ENCODE measurements around the gene RGS3.
"Not testable (repeated sequence)": the region's sequence is repeated elsewhere in the genome, so short reads cannot be mapped to it uniquely, and the experiment has no call there.

Gene RGS3

GRCh38 chr9:113463418-113464285, at the start of gene RGS3:
Gene RGS3 (plus strand): TSS chr9:113463727. CDS start chr9:113463803, 76 bp downstream.
- no peak for DNase-seq (ENCODE audit: low read depth, low spot score)

GRCh38 chr9:113416149-113416721, 47.3 kb upstream of the RGS3 start:
- no peak for DNase-seq (ENCODE audit: low read depth, low spot score)

- no peak for DNase-seq (ENCODE audit: low read depth, low spot score)
Measured at GRCh38 chr9:113417370-113417769, 46.2 kb upstream of the RGS3 start.

- no peak for DNase-seq (ENCODE audit: low read depth, low spot score)
Measured at GRCh38 chr9:113421726-113422125, 41.8 kb upstream of the RGS3 start.

DNA sequence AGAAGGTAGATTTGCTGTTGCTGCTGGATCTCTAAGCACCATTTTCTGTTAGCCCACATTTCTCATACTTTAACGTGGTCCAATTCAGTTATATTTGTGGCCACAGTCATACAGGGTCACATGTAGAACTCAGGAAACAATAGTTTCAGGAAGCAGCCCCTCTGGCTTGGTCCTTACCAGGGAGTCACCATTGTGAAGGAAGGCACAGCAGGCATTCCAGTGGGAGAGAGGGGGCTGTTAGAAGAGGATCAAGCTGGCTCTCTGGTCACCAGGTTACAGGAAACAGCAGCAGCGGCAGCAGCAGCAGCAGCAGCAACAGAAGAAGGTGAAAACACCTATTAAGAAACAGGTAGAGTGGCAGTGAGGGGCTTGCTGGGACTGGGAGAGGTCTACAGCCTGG, 38.5 kb upstream of the RGS3 start:
- no peak for DNase-seq (ENCODE audit: low read depth, low spot score)

GRCh38 chr9:113426701-113427100, 36.8 kb upstream of the RGS3 start:
- DNase-seq (ENCODE audit: low read depth, low spot score), result no peak

DNA sequence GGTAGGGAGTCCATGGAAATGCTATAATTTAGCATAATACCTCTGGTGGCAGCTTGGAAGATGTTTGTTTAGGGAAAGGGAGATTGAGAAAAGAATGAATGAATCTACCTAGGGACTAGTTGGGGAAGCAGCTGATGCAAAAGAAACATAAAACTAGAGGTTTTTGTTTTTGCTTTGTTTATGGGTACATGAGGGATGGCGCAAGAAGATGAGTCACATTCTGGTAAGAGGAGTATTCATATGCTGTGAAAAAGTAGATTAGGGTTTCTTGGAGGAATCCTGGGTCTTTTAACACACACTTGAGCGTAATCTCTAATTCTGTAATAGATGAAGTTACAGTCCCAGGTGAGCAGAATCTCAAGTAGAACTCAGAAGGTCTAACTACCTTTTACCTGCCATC, 35.9 kb upstream of the RGS3 start:
- DNase-seq (ENCODE audit: low read depth, low spot score), result no peak

GRCh38 chr9:113428062-113428615, 35.4 kb upstream of the RGS3 start:
- no peak for DNase-seq (ENCODE audit: low read depth, low spot score)

DNA sequence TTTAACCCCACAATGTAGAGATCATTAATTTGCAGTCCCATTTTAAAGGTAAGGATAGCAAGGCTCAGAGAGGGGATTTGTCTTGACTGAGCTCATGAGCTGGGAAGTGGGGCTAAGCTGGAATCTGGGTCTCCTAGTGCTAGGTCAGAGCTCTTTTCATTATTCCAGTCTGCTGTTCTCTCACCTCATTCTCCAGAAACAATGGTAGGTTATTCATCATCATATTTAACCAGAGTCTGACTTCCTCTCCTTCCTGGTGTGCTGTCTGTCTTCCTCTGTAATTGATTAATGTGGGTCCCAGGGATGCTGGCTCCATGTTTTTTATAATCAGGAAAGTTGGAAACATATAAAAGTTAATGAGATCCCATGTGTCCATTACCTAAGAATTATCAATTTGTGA, 32.3 kb upstream of the RGS3 start:
- DNase-seq (ENCODE audit: low read depth, low spot score), result no peak

- DNase-seq (ENCODE audit: low read depth, low spot score), result no peak
Measured at GRCh38 chr9:113436728-113437515, 26.6 kb upstream of the RGS3 start.

DNA sequence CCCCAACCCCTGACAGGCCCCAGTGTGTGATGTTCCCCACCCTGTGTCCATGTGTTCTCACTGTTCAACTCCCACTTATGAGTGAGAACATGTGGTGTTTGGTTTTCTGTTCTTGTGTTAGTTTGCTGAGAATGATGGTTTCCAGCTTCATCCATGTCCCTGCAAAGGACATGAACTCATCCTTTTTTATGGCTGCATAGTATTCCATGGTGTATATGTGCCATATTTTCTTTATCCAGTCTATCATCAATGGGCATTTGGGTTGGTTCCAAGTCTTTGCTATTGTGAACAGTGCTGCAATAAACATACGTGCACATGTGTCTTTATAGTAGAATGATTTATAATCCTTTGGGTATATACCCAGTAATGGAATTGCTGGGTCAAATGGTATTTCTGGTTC, 25.8 kb upstream of the RGS3 start:
- not testable (repeated sequence) for DNase-seq (ENCODE audit: low read depth, low spot score)

DNA sequence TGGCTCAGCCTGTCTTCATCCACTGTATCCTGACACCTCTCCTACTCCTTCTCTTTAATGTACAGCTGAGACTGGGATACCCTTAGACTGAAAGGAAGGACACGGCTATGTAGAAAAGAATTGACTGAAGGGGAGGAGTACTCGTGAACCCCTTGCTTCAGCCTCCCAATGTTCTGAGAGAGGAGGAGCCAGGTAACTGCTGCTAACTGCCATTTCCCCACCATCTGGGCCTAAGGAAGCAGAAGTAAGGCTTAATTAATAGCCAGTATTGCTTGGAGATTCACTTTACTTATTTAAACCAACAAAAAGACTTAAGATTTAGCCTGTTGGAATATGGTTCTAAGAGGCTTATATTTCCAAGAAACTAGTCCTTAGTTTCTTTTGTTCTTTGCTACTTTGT, 18.8 kb upstream of the RGS3 start:
- no peak for DNase-seq (ENCODE audit: low read depth, low spot score)

DNA sequence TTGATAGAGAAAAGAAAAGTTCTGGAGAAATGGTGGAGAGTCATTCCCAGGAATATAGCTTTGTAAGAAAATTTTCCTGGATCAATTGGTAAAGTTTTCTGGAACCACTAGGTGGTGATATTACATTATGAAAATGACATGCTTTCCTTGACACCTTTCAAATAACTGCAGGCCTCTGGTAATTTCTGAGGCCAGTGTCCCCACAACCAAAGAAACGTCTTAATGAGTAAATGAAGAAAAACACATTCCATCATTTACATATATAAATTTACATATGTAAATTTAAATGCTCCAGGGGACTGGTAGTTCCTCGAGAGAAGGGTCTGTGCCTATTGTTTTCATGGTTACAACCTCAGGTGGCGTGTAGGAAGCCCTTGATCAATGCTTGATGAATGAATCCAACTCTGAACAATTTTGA, 17.2 kb upstream of the RGS3 start:
- DNase-seq (ENCODE audit: low read depth, low spot score), result no peak

GRCh38 chr9:113449376-113449775, 14.2 kb upstream of the RGS3 start:
- DNase-seq (ENCODE audit: low read depth, low spot score), result no peak

DNA sequence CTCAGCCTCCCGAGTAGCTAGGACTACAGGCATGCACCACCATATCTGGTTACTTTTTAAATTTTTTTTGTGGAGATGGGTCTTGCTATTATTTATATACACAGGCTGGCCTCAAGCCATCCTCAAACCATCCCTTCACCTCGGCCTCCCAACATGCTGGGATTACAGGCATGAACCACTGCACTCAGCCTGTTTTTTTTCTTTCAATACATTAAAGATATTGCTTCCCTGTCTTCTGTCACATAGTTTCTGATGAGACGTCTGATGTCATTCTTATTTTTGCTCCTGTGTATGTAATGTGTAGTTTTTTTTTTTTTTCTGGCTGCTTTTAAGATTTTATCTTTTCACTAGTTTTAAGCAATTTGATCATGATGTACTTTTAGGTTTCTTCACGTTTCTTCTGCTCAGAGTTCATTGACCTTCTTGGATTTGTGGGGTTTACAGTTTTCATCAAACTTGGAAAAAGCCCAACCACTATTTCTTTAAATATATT, 11.4 kb upstream of the RGS3 start:
- no peak for DNase-seq (ENCODE audit: low read depth, low spot score)

DNA sequence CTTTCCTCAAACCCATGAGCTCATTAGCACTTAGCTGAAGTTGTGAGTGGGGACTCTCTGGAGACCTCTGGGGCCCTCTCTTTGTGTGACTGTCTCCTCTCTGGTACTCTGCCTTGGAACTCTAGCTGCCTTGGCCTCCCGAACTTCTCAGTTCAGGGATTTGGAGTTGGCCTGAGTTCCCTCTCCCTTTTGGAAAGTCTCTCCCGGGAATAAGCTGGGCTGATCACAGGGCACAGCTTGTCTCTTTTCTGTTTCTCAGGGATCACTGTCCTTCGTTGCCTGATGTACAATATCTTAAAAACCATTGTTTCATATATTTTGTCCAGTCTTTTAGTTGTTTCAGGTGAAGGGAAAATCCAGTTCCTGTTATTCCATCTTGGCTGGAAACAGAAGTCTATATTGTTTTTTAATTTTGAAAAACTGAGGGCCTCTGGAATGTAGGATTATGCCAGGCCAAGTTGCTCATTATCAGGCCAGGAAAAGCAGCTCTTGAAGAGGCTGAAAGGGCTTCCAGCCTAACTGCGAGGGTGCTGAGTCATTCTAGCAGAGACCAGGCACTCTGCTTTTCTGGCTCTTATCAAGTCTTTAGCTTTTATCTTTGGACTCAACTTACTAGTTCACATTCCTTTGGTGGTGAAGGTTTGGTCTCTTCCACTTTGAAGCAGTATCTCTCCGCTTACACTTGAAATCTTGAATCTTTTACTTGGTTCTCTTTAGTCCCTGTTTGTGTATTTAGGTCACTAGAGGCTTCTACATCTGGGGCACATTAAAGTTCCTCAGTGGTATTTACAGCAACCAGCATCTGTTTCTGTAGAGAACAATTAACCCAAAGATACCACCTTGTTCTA, 8.4 kb upstream of the RGS3 start:
- DNase-seq (ENCODE audit: low read depth, low spot score), result no peak

GRCh38 chr9:113456235-113456634, 7.3 kb upstream of the RGS3 start:
- DNase-seq (ENCODE audit: low read depth, low spot score), result no peak

DNA sequence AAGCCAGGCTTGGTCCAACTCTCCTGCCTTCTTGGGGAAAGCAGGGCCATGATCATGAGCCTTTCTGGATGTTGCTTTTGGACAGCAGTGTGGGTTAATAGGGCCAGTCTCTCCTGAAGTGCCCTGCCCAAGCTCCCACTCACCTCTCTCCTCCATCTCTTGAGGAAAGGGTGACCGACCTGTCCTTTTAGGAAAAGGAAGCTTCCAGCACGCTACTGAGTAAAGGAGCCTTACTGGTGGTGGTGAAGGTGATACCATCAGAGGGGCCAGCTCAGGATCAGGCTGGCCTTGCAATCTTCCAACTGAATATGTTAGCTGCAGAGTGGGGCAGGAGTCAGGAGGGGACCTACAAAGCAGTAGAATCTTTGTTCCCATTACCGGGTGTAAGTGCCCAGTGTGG, 2.2 kb upstream of the RGS3 start:
- DNase-seq (ENCODE audit: low read depth, low spot score), result no peak

DNA sequence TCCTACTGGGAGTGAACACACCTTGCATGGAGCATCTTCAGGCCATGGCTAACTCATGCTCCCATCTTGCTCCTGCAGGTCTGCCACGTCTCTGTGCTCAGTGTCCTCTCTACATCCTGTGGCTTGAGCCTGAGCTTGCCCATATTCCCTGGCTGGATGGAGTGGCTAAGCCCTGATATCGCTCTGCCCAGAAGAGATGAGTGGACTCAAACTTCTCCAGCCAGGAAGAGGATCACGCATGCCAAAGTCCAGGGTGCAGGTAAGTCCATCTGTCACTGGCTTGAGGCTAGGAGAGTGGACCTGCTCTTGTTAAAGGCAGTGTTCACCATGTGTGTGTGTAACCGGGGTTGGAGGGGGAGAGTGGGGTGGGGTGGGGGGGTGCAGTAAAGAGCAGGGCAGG, 1.6 kb upstream of the RGS3 start:
- DNase-seq (ENCODE audit: low read depth, low spot score), result no peak

DNA sequence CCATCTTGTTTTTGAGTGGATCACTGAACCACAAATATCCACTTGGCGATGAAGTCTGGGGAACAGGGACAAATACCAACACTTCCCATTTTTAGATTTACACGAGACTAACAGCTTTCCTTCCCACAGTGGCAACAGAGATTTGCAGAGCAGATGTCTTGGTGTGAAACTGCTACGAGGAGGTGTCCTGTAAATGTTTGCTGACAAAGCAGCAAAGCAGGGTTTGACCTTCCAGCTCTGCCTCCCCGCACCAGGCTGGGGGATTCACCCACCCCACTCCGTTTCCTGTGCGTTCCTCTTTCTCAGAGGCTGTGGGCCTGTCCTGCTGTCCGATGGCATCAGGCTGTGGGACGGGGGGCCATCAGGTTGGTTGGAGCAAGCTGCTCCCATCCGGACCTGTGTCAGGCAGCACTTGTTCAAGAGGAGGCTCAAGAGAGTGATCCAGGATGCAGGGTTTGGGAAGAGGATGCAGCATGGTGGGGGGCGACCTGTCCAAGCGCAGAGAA, 693 bp upstream of the RGS3 start:
- no peak for DNase-seq (ENCODE audit: low read depth, low spot score)

DNA sequence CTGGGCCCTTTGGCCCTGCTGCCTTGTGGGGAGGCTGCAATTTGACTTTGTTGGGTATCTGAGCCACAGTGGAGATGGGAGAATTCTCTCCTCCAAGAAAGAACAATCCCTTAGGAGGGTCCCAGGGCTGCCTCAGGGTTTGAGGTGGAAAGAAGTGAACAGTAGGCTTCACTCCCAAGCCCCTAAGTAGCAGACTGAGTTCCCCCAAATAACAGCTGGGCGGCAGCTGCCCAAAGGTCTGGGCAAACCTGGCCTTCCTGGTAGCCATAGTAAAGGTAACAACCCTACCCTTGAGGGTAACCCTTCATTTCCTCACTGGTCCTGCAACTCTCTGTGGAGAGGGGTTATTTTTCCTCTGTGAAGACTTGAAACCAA, 746 bp downstream of the RGS3 start:
- DNase-seq (ENCODE audit: low read depth, low spot score), result no peak

All from activated naive CD8-positive, alpha-beta T cell treated with anti-CD3 and anti-CD28 coated beads, Interleukin-2, amount 50 U/mL, for 16 hours (primary cell).